ENCODE data around the gene GASK1B.

Gene GASK1B

GRCh38 chr4:158134222-158134621 is 38.6 kb downstream of the GASK1B start:
- no peak for DNase-seq

GRCh38 chr4:158133551-158133950 is 39.3 kb downstream of the GASK1B start:
- no peak for DNase-seq

- peak; percentile 59 for DNase-seq
These were observed 41.8 kb downstream of the GASK1B start for GRCh38 chr4:158131027-158131426.

- DNase-seq, result no peak
These were observed 42.6 kb downstream of the GASK1B start for GRCh38 chr4:158130204-158130603.

- no peak for DNase-seq
These were observed 43.1 kb downstream of the GASK1B start for GRCh38 chr4:158129694-158130093.

- DNase-seq, result no peak
These were observed 44.3 kb downstream of the GASK1B start for GRCh38 chr4:158128540-158128939.

GRCh38 chr4:158125310-158125709 is 47.5 kb downstream of the GASK1B start:
- DNase-seq, result no peak
